ENCODE results near the gene DEPDC7.

DNA sequence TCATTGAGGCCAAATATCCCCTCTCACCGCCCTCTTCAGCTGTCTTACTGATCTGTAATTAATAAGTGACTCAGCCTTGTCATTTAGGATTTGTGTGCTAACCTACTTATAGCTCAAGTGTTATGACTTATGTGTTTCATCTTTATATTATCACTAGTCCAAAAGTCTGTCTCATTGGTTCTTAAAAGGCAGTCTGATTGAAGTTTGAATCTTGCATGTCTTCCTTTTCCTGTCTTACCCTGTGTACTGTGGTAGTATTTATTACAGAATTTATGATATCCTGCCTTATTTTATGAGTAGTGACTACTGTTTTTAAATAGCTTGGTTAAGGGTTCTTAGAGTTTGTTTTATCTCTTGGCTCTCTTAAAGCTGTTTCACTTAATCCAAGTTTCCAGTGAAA is 6.3 kb downstream of the DEPDC7 start:
- TF ChIP-seq POLR2AphosphoS5 (IDR thresholded peaks at IDR 0.05) = no peak
- TF ChIP-seq, protein P1, sequence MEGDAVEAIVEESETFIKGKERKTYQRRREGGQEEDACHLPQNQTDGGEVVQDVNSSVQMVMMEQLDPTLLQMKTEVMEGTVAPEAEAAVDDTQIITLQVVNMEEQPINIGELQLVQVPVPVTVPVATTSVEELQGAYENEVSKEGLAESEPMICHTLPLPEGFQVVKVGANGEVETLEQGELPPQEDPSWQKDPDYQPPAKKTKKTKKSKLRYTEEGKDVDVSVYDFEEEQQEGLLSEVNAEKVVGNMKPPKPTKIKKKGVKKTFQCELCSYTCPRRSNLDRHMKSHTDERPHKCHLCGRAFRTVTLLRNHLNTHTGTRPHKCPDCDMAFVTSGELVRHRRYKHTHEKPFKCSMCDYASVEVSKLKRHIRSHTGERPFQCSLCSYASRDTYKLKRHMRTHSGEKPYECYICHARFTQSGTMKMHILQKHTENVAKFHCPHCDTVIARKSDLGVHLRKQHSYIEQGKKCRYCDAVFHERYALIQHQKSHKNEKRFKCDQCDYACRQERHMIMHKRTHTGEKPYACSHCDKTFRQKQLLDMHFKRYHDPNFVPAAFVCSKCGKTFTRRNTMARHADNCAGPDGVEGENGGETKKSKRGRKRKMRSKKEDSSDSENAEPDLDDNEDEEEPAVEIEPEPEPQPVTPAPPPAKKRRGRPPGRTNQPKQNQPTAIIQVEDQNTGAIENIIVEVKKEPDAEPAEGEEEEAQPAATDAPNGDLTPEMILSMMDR (IDR thresholded peaks at IDR 0.05) = no peak

All from breast epithelium (tissue), 3 donors.